Choroid plexus epithelial cell (primary cell): ENCODE data around the gene INPP4B.
"Not testable (repeated sequence)": the region's sequence is repeated elsewhere in the genome, so short reads cannot be mapped to it uniquely, and the experiment has no call there.

Experiments
- DNase-seq: peaks from one replicate; pipeline ENCODE4 v3.0.0-alpha.2; 2010; ENCODE audit warnings: low read depth
- H3K4me3 ChIP-seq: 2 replicates; pipeline ENCODE4 v1.5.1; 2011; ENCODE audit warnings: low read depth, mild to moderate bottlenecking, control low read depth, low read length, moderate library complexity
- TF ChIP-seq, protein P1 (sequence below): conservative IDR thresholded peaks from 2 replicates; pipeline ENCODE4 v1.5.1; 2011; ENCODE audit warnings: low read depth, mild to moderate bottlenecking, control low read depth, inconsistent platforms, low read length, moderate library complexity

INPP4B gene

DNA sequence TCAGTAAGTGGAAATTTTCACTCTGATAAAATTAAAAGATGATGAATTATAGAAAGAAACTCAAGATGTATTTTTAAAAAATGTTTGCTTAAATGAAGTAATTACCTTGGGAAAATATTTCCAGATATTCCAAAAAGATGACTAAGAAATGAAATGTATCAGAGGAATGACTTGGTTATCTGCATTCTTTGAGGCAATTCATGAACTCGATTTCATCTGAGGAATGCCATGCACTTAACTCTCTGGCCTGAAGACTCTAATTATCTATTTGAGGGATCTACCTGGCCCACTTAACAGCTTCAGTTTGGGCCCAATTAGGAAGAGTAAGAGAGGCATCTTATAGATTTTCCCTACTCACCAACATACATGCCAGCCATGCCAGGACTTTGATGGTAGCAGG, 182.3 kb downstream of the INPP4B start:
- no peak overlapping the region for H3K4me3 ChIP-seq
- TF ChIP-seq, protein P1, sequence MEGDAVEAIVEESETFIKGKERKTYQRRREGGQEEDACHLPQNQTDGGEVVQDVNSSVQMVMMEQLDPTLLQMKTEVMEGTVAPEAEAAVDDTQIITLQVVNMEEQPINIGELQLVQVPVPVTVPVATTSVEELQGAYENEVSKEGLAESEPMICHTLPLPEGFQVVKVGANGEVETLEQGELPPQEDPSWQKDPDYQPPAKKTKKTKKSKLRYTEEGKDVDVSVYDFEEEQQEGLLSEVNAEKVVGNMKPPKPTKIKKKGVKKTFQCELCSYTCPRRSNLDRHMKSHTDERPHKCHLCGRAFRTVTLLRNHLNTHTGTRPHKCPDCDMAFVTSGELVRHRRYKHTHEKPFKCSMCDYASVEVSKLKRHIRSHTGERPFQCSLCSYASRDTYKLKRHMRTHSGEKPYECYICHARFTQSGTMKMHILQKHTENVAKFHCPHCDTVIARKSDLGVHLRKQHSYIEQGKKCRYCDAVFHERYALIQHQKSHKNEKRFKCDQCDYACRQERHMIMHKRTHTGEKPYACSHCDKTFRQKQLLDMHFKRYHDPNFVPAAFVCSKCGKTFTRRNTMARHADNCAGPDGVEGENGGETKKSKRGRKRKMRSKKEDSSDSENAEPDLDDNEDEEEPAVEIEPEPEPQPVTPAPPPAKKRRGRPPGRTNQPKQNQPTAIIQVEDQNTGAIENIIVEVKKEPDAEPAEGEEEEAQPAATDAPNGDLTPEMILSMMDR = no peak
- no peak for DNase-seq

DNA sequence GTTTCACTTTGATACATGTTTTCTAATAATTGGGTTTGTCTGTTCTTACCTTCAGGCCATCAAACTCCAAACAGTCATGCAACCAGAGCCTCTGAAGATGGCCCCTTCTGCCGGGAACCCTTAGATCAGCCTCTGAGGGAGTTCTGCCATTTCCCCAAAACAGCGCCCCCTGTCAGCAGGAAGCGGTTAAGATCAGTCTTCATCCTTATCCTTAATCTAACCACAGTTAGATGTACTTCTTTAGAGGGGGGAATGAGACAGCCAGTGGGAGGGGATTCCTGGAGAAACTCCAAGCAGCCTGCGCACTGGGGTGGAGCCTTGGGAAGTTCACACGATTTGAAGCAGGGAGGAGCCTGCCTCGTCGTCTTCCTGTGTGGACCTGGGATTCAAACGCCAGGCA, 185.4 kb downstream of the INPP4B start:
- no peak overlapping the region for H3K4me3 ChIP-seq
- no peak for DNase-seq
- TF ChIP-seq, protein P1 = peak; percentile 21

DNA sequence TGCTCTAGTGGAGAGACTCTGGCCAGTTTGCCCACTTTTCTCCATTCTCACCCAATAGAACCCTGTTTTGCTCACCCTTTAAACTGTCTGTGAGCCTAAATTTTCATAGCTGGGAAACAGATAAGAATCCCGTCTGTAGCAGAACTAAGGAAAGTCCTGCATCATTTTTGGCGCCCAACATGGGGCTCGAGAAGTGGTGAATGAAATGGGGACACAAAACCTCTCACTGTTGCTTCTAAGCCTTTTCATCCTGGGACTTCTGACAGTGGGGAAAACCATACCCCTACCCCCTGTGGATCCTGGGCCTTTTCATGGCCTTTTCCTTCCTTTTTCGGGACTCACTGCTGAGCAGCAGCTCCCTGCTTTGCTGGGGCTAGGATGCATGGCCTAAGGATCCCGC, 189.9 kb downstream of the INPP4B start:
- H3K4me3 ChIP-seq = no peak overlapping the region
- DNase-seq = peak; percentile 23
- TF ChIP-seq, protein P1 = no peak

DNA sequence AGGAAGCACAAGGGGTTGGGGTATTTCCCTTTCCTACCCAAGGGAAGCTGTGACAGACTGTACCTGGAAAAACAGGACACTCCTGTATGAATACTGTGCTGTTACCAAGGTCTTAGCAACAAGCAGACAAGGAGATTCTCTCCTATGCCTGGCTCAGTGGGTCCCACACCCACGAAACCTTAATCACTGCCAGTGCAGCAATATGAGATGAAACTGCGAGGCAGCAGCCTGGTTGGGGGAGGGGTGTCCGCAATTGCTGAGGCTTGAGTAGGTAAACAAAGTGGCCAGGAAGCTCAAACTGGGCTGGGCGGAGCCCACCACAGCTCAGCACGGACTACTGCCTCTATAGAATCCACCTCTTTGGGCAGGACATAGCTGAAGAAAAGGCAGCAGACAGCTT, 197.7 kb downstream of the INPP4B start:
- H3K4me3 ChIP-seq = no peak overlapping the region
- TF ChIP-seq, protein P1 = no peak
- DNase-seq = no peak

DNA sequence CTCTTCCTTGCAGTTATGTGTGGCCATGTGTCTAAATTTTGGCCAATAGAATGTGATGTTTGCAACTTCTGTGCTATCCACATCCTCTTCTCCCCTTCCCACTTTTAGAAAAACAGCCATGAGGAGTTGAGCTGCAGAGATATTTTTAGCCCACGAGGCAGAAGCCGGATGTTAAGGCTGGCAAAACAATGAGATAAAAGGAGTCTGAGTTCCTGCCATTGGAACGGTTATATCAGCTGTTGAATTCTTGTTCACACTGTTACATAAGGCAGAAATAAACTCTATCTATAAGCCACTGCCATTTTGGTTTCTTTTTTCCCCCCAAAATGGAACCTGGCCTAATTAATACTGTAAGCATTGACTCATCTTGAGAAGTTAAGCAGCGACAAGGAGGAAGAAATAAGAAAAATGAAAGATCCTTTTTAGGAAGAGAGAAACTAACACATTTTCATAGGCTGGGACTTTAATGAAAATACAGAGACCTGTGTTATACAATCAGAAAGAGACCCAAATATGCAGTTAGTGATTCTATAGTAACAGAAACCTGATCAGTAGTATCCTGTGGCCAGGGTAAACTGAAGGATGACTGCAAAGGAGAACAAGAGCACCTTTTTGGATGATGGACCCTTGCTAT, 200.5 kb downstream of the INPP4B start:
- H3K4me3 ChIP-seq = no peak overlapping the region
- DNase-seq = peak; percentile 29
- TF ChIP-seq, protein P1 = no peak

DNA sequence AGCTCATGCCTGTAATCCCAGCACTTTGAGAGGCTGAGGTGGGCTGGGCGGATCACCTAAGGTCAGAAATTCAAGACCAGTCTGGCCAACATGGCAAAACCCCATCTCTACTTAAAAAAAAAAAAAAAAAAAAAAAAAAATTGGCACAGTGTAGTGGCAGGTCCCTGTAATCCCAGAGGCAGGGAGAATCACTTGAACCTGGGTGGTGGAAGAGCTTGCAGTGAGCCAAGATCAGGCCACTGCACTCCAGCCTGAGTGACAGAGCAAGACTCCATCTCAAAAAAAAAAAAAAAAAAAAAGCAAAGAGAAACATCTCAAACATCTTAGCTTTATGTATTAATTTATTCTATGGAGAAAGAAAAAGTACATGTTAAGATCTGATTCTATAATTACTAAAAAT, 201.5 kb downstream of the INPP4B start:
- not testable (repeated sequence) for H3K4me3 ChIP-seq, DNase-seq

DNA sequence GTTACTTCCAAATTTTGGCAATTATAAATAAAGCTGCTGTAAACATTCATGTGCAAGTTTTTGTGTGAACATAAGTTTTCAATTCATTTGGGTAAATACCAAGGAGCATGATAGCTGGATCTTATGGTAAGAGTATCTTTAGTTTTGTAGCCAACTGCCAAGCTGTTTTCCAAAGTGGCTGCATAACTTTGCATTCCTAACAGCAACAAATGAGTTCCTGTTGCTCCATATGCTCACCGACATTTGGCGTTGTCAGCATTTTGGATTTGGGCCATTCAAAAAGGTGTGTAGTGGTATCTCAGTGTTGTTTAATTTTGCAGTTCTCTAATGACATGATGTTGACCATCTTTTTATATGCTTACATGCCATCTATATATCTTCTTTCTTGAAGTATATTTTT, 208.5 kb downstream of the INPP4B start:
- no peak overlapping the region for H3K4me3 ChIP-seq
- DNase-seq = no peak
- TF ChIP-seq, protein P1 = no peak
